ENCODE measurements around the gene TBX18. TPM values are rescaled to one million over a fixed set of nuclear protein-coding genes. Genes with fewer than 3 reads are reported as not detected.

The TBX18 gene
- 14.3 to 24.4 TPM (median 22.8 TPM) in 5 replicates for total RNA-seq (2022; extraction: Qiagen RNA extraction)

DNA sequence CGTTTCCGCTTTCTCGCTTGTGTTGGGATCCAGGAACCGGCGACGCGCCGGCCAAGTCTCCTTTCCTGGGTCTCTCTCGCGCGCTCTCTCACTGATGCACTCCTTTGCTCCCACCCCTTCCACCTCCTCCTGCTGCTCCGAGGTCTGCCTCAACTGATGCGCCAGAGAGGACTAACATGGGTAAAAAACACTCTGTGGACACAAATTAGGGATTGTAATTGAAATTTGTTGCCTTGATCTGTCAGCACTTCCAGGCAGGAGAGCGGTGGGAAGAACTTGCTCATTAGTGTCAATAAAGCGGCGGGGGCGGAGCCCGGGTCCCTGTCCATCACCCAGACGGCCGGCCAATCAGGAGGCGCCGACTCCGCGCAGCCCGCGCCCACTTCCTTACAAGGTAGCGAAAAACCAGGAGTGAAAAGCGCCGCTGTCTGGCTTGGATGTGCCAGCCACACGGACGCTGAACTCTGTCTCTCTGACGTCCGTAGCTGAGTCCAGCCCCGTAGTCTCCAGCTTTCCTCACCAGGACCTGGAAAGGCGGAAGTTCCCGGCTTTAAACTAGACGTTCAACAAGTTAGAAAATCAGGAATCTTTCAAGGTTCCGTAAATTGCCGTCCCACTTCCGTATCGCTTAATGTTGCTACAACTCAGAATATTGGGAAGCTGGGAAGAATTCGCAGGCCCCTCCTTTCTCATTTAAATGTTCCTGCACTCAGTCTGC, at the start of gene TBX18:
Gene TBX18, minus strand, starts transcription at position 267 of the 718 bp plus-strand sequence. CDS start 417 bp downstream, outside the sequence.

